Neural progenitor cell (in vitro differentiated cells): Measurements from ENCODE around the gene P3H2.

Experiments used
- CTCF ChIP-seq: fragments of 200-600 bp; sonication (generic); IDR thresholded peaks from 2 replicates; pipeline ENCODE4 v1.5.1; 2017; ENCODE audit warnings: antibody characterized with exemption, mild to moderate bottlenecking
- EZH2 ChIP-seq: fragments of 200-600 bp; sonication (generic); IDR thresholded peaks from 2 replicates; pipeline ENCODE4 v1.6.1; 2017; ENCODE audit warnings: antibody characterized with exemption, mild to moderate bottlenecking, moderate library complexity

GRCh38 chr3:190040145-190040544 is 80.6 kb downstream of the P3H2 start:
- TF ChIP-seq CTCF (no peak), EZH2 (no peak)
